ENCODE measurements around the gene ABR. TPM values are rescaled to one million over a fixed set of nuclear protein-coding genes. Genes with fewer than 3 reads are reported as not detected.

The ABR gene
- polyA plus RNA-seq, 1 donor from 2014 or later, result 34.5 TPM

DNA sequence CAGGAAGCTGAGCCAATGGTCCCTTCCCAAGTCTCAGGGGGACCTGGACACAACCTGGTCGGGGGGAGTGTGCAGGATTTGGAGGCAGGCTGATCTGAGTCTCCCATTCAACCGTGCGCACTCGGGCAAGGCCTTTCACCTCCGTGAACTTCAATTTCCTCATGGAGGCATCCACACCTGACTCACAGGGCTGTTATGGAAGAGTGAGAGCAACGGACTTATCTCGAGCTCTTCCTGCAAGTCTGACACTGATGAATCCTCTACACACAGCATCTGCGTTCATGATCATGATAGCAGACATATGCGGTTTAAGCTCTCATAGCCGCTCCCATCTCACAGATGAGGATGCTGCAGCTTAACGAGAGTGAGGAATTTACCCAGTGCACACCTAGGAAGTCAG lies 161.2 kb downstream of the ABR start:
- H3K9me3 ChIP-seq (ENCODE audit: low read length), result no peaks in the 10 kb centered on the region
- H3K9ac ChIP-seq (ENCODE audit: low read length), result no peak overlapping the region
- no peaks in the 10 kb centered on the region for H3F3A ChIP-seq (ENCODE audit: insufficient read depth, low read length, poor library complexity, severe bottlenecking)
- no peaks in the 10 kb centered on the region for H3K9me2 ChIP-seq (ENCODE audit: insufficient read depth, low read length)
- H3K4me2 ChIP-seq (ENCODE audit: low read length), result no peak overlapping the region
- no peak overlapping the region for H3K27ac ChIP-seq (ENCODE audit: low read length)
- no peak overlapping the region for H2AFZ ChIP-seq (ENCODE audit: low read depth, low read length)
- no peaks in the 10 kb centered on the region for H3K79me2 ChIP-seq (replicated peaks; ENCODE audit: insufficient read depth, low read length)
- no peaks in the 10 kb centered on the region for H3K36me3 ChIP-seq (ENCODE audit: insufficient read depth, low read length)
- H3K4me3 ChIP-seq (ENCODE audit: low read length), result no peak overlapping the region
- TF ChIP-seq CTCF (IDR thresholded peaks at IDR 0.05; ENCODE audit: poor library complexity, severe bottlenecking) (no peak), REST (IDR thresholded peaks at IDR 0.05; ENCODE audit: borderline replicate concordance) (no peak), MXI1 (conservative IDR thresholded peaks at IDR 0.05; ENCODE audit: poor library complexity, severe bottlenecking) (no peak), RAD21 (conservative IDR thresholded peaks at IDR 0.05) (no peak), POLR2AphosphoS5 (IDR thresholded peaks at IDR 0.05) (no peak), TAF1 (IDR thresholded peaks at IDR 0.05; ENCODE audit: low read depth) (no peak), EP300 (conservative IDR thresholded peaks at IDR 0.05; ENCODE audit: poor library complexity, severe bottlenecking) (no peak), EZH2 (IDR thresholded peaks at IDR 0.05; ENCODE audit: borderline replicate concordance, insufficient read depth, low read length, poor library complexity, severe bottlenecking) (no peak), SMC3 (conservative IDR thresholded peaks at IDR 0.05; ENCODE audit: poor library complexity) (no peak)
- no peaks in the 10 kb centered on the region for H4K20me1 ChIP-seq (ENCODE audit: insufficient read depth)
- no peaks in the 10 kb centered on the region for H3K27me3 ChIP-seq (ENCODE audit: insufficient read depth, low read depth, low read length)

DNA sequence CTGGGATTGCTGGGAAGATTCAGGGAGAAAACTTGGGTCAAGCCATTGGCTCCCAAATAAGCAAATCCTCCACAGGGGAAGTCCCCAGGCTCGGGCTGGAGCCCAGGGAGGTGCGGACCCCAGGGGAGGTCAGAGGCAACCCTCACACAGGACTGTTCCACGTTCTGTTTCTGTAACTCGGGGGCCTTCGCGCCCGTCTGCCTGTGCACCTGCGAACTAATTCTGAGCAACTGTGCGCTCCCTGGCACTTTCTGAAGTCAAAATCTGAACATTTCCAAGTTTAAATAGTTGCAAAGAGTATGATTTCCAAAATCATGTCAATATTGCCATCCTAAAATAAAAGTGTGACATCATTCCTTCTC lies 166.1 kb downstream of the ABR start:
- H3K27ac ChIP-seq (ENCODE audit: low read length), result no peak overlapping the region
- H3F3A ChIP-seq (ENCODE audit: insufficient read depth, low read length, poor library complexity, severe bottlenecking), result no peaks in the 10 kb centered on the region
- H3K36me3 ChIP-seq (ENCODE audit: insufficient read depth, low read length), result no peaks in the 10 kb centered on the region
- H3K9ac ChIP-seq (ENCODE audit: low read length), result no peak overlapping the region
- no peak for TF ChIP-seq CTCF (IDR thresholded peaks at IDR 0.05; ENCODE audit: poor library complexity, severe bottlenecking)
- TF ChIP-seq EZH2 (IDR thresholded peaks at IDR 0.05; ENCODE audit: borderline replicate concordance, insufficient read depth, low read length, poor library complexity, severe bottlenecking), result no peak
- TF ChIP-seq REST (IDR thresholded peaks at IDR 0.05; ENCODE audit: borderline replicate concordance), result no peak
- no peak for TF ChIP-seq MXI1 (conservative IDR thresholded peaks at IDR 0.05; ENCODE audit: poor library complexity, severe bottlenecking)
- no peak for TF ChIP-seq SMC3 (conservative IDR thresholded peaks at IDR 0.05; ENCODE audit: poor library complexity)
- no peak for TF ChIP-seq POLR2AphosphoS5 (IDR thresholded peaks at IDR 0.05)
- no peak for TF ChIP-seq EP300 (conservative IDR thresholded peaks at IDR 0.05; ENCODE audit: poor library complexity, severe bottlenecking)
- no peak for TF ChIP-seq RAD21 (conservative IDR thresholded peaks at IDR 0.05)
- TF ChIP-seq TAF1 (IDR thresholded peaks at IDR 0.05; ENCODE audit: low read depth), result no peak
- H3K79me2 ChIP-seq (replicated peaks; ENCODE audit: insufficient read depth, low read length), result no peaks in the 10 kb centered on the region
- H4K20me1 ChIP-seq (ENCODE audit: insufficient read depth), result no peaks in the 10 kb centered on the region
- no peak overlapping the region for H3K4me3 ChIP-seq (ENCODE audit: low read length)
- H3K27me3 ChIP-seq (ENCODE audit: insufficient read depth, low read depth, low read length), result no peaks in the 10 kb centered on the region
- H2AFZ ChIP-seq (ENCODE audit: low read depth, low read length), result no peak overlapping the region
- no peak overlapping the region for H3K4me2 ChIP-seq (ENCODE audit: low read length)
- H3K9me3 ChIP-seq (ENCODE audit: low read length), result no peaks in the 10 kb centered on the region
- H3K9me2 ChIP-seq (ENCODE audit: insufficient read depth, low read length), result no peaks in the 10 kb centered on the region
